ENCODE data around the gene ALOXE3. TPM values are rescaled to one million over a fixed set of nuclear protein-coding genes. Genes with fewer than 3 reads are reported as not detected.

ALOXE3 gene
- total and polyA plus RNA-seq, 3 experiments from 2014 or later: not detected

- peaks cover 32% of the 10 kb centered on the region for H3K36me3 ChIP-seq (ENCODE audit: insufficient read depth, low read length)
- peaks cover 0 to 51% (median 6%) of the 10 kb centered on the region in 3 donors for H3K36me3 Mint-ChIP-seq
- peaks cover 0 to 2% (median 0%) of the 10 kb centered on the region in 3 donors for H3K4me1 Mint-ChIP-seq
- H3K4me3 Mint-ChIP-seq: peak overlapping the region in 1 of 7 donors; percentile 65
- ChIA-PET CTCF (interaction anchor here (0.8 to 8.2 kb wide), 10 partner anchors 12 to 155 kb away, joined by 3 to 108 read pairs (median 4); partner anchors contain the start of genes ALOXE3, PER1 and SLC25A35), POLR2A (interaction anchor here (0.6 to 3.3 kb wide), 7 partner anchors 10 to 82 kb away, joined by 3 to 22 read pairs (median 5); partner anchors contain the start of gene HES7)
- no peak overlapping the region for H3K27ac ChIP-seq (ENCODE audit: low read depth, low read length)
- H3K9me3 ChIP-seq (ENCODE audit: low read length): no peaks in the 10 kb centered on the region
- DNase-seq: peak in 2 of 5 donors; percentile 24 to 50
- H3K27me3 Mint-ChIP-seq: peaks cover 0 to 9% of the 10 kb centered on the region in 2 donors
- H3K9me3 Mint-ChIP-seq: peaks cover 0 to 2% (median 0%) of the 10 kb centered on the region in 5 donors
- H3K4me1 ChIP-seq (ENCODE audit: insufficient read depth, low read length): peaks cover 22% of the 10 kb centered on the region
- H3K4me3 ChIP-seq (ENCODE audit: low read length): no peak overlapping the region
- peak overlapping the region in 2 of 8 donors; percentile 6 to 50 for H3K27ac Mint-ChIP-seq
- H3K27me3 ChIP-seq (ENCODE audit: insufficient read depth, low read length, poor library complexity, severe bottlenecking): no peaks in the 10 kb centered on the region
These were observed 22.0 kb upstream of the ALOXE3 start for GRCh38 chr17:8140065-8141029.

GRCh38 chr17:8138672-8139371, 20.5 kb upstream of the ALOXE3 start:
- H3K36me3 ChIP-seq (ENCODE audit: insufficient read depth, low read length): peaks cover 25% of the 10 kb centered on the region
- H3K9me3 Mint-ChIP-seq: peaks cover 0 to 2% (median 0%) of the 10 kb centered on the region in 5 donors
- ChIA-PET CTCF (interaction anchor here (0.7 to 8.2 kb wide), 26 partner anchors 10 to 163 kb away, joined by 3 to 108 read pairs (median 4); partner anchors contain the start of genes ALOXE3, HES7, PER1 and PFAS), POLR2A (interaction anchor here (1.1 to 3.3 kb wide), 17 partner anchors 11 to 157 kb away, joined by 4 to 31 read pairs (median 7); partner anchors contain the start of genes BORCS6, CTC1, HES7 and PER1)
- peaks cover 0 to 2% (median 0%) of the 10 kb centered on the region in 3 donors for H3K4me1 Mint-ChIP-seq
- DNase-seq: peak; percentile 92 to 97 (median 95)
- H3K4me3 Mint-ChIP-seq: no peak overlapping the region
- no peak overlapping the region for H3K27ac Mint-ChIP-seq
- H3K36me3 Mint-ChIP-seq: peaks cover 0 to 36% (median 3%) of the 10 kb centered on the region in 3 donors
- H3K27ac ChIP-seq (ENCODE audit: low read depth, low read length): peak overlapping the region; percentile 94
- peak overlapping the region; percentile 97 for H3K4me3 ChIP-seq (ENCODE audit: low read length)
- H3K27me3 ChIP-seq (ENCODE audit: insufficient read depth, low read length, poor library complexity, severe bottlenecking): no peaks in the 10 kb centered on the region
- H3K9me3 ChIP-seq (ENCODE audit: low read length): no peaks in the 10 kb centered on the region
- peaks cover 22% of the 10 kb centered on the region for H3K4me1 ChIP-seq (ENCODE audit: insufficient read depth, low read length)
- H3K27me3 Mint-ChIP-seq: peaks cover 0 to 5% of the 10 kb centered on the region in 2 donors

GRCh38 chr17:8138374-8138671, 20.0 kb upstream of the ALOXE3 start:
- H3K27me3 Mint-ChIP-seq: peaks cover 0 to 5% of the 10 kb centered on the region in 2 donors
- peaks cover 0 to 31% (median 0%) of the 10 kb centered on the region in 3 donors for H3K36me3 Mint-ChIP-seq
- CTCF ChIA-PET: interaction anchor here (0.6 to 8.2 kb wide), 22 partner anchors 10 to 163 kb away, joined by 3 to 108 read pairs (median 6); partner anchors contain the start of genes ALOXE3, HES7, PER1 and PFAS
- no peaks in the 10 kb centered on the region for H3K27me3 ChIP-seq (ENCODE audit: insufficient read depth, low read length, poor library complexity, severe bottlenecking)
- peak overlapping the region; percentile 97 for H3K4me3 ChIP-seq (ENCODE audit: low read length)
- peak overlapping the region; percentile 94 for H3K27ac ChIP-seq (ENCODE audit: low read depth, low read length)
- H3K27ac Mint-ChIP-seq: no peak overlapping the region
- peaks cover 24% of the 10 kb centered on the region for H3K36me3 ChIP-seq (ENCODE audit: insufficient read depth, low read length)
- no peak for DNase-seq
- H3K9me3 ChIP-seq (ENCODE audit: low read length): no peaks in the 10 kb centered on the region
- no peak overlapping the region for H3K4me3 Mint-ChIP-seq
- H3K4me1 Mint-ChIP-seq: peaks cover 0 to 2% (median 0%) of the 10 kb centered on the region in 3 donors
- H3K4me1 ChIP-seq (ENCODE audit: insufficient read depth, low read length): peaks cover 22% of the 10 kb centered on the region
- peaks cover 0 to 2% (median 0%) of the 10 kb centered on the region in 5 donors for H3K9me3 Mint-ChIP-seq
- POLR2A ChIA-PET: interaction anchor here (0.8 to 3.3 kb wide), 19 partner anchors 11 to 157 kb away, joined by 3 to 31 read pairs (median 6); partner anchors contain the start of genes BORCS6, CTC1, HES7 and PER1

- Histone ChIP-seq H3K27me3 (ENCODE audit: insufficient read depth, low read length, poor library complexity, severe bottlenecking) (no peaks in the 10 kb centered on the region), H3K4me1 (ENCODE audit: insufficient read depth, low read length) (peaks cover 22% of the 10 kb centered on the region), H3K9me3 (ENCODE audit: low read length) (no peaks in the 10 kb centered on the region), H3K27ac (ENCODE audit: low read depth, low read length) (peak overlapping the region; percentile 94), H3K4me3 (ENCODE audit: low read length) (peak overlapping the region; percentile 97), H3K36me3 (ENCODE audit: insufficient read depth, low read length) (peaks cover 23% of the 10 kb centered on the region)
- Mint-ChIP-seq H3K9me3 (peaks cover 0 to 2% (median 0%) of the 10 kb centered on the region in 5 donors), H3K36me3 (peaks cover 0 to 27% (median 0%) of the 10 kb centered on the region in 3 donors), H3K27ac (no peak overlapping the region), H3K4me3 (no peak overlapping the region), H3K4me1 (peaks cover 0 to 2% (median 0%) of the 10 kb centered on the region in 3 donors), H3K27me3 (peaks cover 0 to 5% of the 10 kb centered on the region in 2 donors)
- ChIA-PET CTCF (interaction anchor here (0.6 to 8.2 kb wide), 18 partner anchors 9 to 164 kb away, joined by 3 to 108 read pairs (median 7); partner anchors contain the start of genes ALOXE3, HES7, PER1 and PFAS), POLR2A (interaction anchor here (0.6 to 3.3 kb wide), 11 partner anchors 11 to 158 kb away, joined by 3 to 31 read pairs (median 6); partner anchors contain the start of genes HES7 and SLC25A35)
- no peak for DNase-seq
These were observed 19.5 kb upstream of the ALOXE3 start for GRCh38 chr17:8137645-8138373.

- no peaks in the 10 kb centered on the region for H3K36me3 Mint-ChIP-seq
- Histone ChIP-seq H3K36me3 (ENCODE audit: insufficient read depth, low read length) (no peaks in the 10 kb centered on the region), H3K4me1 (ENCODE audit: insufficient read depth, low read length) (peaks cover 10% of the 10 kb centered on the region), H3K27me3 (ENCODE audit: insufficient read depth, low read length, poor library complexity, severe bottlenecking) (no peaks in the 10 kb centered on the region), H3K27ac (ENCODE audit: low read depth, low read length) (no peak overlapping the region), H3K9me3 (ENCODE audit: low read length) (no peaks in the 10 kb centered on the region), H3K4me3 (ENCODE audit: low read length) (no peak overlapping the region)
- H3K4me3 Mint-ChIP-seq: no peak overlapping the region
- peaks cover 0 to 2% (median 0%) of the 10 kb centered on the region in 3 donors for H3K4me1 Mint-ChIP-seq
- no peaks in the 10 kb centered on the region for H3K9me3 Mint-ChIP-seq
- ChIA-PET CTCF (interaction anchor here (1.2 to 8.2 kb wide), 6 partner anchors 10 to 167 kb away, joined by 3 to 108 read pairs (median 6); partner anchors contain the start of genes ALOXE3, HES7 and PER1), POLR2A (no interaction called here)
- peaks cover 0 to 2% of the 10 kb centered on the region in 2 donors for H3K27me3 Mint-ChIP-seq
- peak overlapping the region in 1 of 8 donors; percentile 6 for H3K27ac Mint-ChIP-seq
- no peak for DNase-seq
These were observed 15.6 kb upstream of the ALOXE3 start for GRCh38 chr17:8133941-8134340.

- Histone ChIP-seq H3K27ac (ENCODE audit: low read depth, low read length) (no peak overlapping the region), H3K4me1 (ENCODE audit: insufficient read depth, low read length) (peaks cover 9% of the 10 kb centered on the region), H3K36me3 (ENCODE audit: insufficient read depth, low read length) (no peaks in the 10 kb centered on the region), H3K9me3 (ENCODE audit: low read length) (no peaks in the 10 kb centered on the region), H3K4me3 (ENCODE audit: low read length) (no peak overlapping the region), H3K27me3 (ENCODE audit: insufficient read depth, low read length, poor library complexity, severe bottlenecking) (no peaks in the 10 kb centered on the region)
- no peak overlapping the region for H3K27ac Mint-ChIP-seq
- H3K4me1 Mint-ChIP-seq: peaks cover 0 to 2% (median 0%) of the 10 kb centered on the region in 3 donors
- H3K4me3 Mint-ChIP-seq: no peak overlapping the region
- DNase-seq: no peak
- no peaks in the 10 kb centered on the region for H3K36me3 Mint-ChIP-seq
- ChIA-PET CTCF (interaction anchor here (1.2 to 2.5 kb wide), 3 partner anchors 9 to 14 kb away, joined by 3 to 10 read pairs (median 7); partner anchors contain the start of genes ALOXE3 and HES7), POLR2A (no interaction called here)
- H3K9me3 Mint-ChIP-seq: no peaks in the 10 kb centered on the region
- H3K27me3 Mint-ChIP-seq: peaks cover 0 to 2% of the 10 kb centered on the region in 2 donors
These were observed 15.1 kb upstream of the ALOXE3 start for GRCh38 chr17:8133399-8133798.

Data from CD8-positive, alpha-beta memory T cell (primary cell).